Measurements from ENCODE around the gene RHOBTB1.
"Not testable (repeated sequence)": the region's sequence is repeated elsewhere in the genome, so short reads cannot be mapped to it uniquely, and the experiment has no call there.

RHOBTB1 gene

DNA sequence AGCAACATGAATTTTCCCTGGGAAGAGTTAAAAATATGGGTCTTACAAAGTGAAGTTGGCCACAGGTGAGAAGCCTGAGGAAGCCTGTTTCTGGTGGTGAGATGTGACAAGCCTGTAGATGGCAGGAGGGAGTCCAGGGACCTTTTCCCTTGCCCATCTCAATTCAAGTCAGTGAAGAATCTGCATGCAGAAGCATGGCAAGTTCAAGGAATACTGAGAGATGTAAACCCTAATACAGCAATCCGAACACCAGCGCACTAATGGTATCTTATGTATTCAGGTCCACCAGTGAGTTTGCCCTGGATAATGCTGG lies 73.6 kb downstream of the RHOBTB1 start:
- no peak for DNase-seq (ENCODE audit: low read depth in 3 of 3, low spot score in 1 of 3)

DNA sequence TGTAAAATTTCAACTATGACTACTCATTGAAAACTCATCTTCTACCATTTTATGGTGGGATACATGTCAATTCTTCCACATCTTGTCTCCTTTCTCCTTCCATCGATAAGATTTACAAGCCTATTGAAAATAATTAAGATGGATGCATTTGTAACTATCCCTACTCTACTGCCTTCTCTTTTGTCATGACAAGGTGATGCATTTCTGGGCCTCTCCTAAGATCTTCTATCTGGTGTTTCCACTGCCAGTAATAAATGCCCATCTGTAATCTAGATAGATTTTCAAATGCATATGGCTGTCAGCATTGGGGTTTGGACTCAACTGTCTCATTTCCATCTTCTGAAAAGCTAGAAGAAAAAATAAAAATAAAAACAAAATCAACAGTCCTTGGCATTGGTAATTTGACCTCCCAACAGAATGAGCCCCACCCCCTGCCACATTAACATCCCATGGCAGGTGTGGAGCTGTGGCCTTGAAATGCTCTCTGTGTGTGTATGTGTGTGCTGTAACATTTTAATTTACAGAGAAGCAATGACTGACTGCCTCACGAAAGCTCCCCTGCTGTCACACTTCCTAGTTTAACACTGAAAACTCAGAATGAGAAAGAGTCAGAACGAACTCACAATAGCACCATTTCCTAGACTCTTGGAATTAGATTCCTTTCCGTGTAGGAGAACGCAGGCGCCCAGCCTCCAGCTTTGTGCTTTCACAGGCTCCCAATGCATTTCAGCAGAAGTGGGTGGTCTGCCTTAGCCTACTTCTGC lies 74.2 kb downstream of the RHOBTB1 start:
- DNase-seq (ENCODE audit: low read depth in 3 of 3, low spot score in 1 of 3) = no peak

DNA sequence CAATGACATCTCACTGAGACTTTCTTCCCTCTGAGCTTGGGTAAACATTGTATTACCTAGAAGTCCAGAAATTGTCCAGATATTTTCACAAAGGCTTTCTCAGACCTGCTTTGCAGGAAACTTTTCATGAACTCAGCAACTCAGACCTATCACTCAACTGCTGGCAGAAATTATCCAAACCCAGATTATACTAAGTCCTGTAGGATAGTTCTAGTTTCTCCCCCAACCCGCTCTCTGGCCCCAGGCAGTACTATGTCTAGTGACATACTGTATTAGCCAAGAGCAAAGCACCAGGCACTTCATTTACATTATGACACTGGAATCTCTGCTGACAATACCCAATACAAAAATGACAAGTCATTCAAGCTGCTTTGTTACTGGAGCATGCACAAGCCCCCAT lies 75.0 kb downstream of the RHOBTB1 start:
- no peak for DNase-seq (ENCODE audit: low read depth in 3 of 3, low spot score in 1 of 3)

DNA sequence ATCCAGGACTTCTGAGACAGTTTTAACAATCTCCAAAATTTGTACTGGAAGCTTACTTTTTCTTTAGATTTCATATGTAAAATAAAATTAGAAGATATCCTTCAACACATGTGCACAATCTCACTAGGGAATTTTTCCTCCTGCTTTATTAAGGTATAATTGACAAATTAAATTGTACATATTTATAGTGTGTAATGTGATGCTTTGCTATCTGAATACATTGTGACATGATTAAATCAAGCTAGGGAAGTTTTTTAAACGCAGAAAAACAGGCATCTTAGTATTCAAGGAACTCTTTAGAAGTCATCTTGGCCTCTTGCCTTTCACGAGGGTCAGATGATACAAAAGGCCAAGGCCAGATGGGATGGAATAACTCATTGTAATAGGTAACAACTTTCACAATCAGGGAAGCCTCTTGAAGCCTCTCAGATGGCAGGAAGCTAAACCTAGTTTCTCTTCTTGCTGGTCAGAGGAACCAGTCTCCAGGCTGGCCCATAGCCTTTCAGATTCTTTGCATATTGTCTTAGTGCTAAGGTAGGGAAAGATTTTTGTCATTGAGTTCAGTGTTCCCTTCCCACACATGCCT lies 78.7 kb downstream of the RHOBTB1 start:
- no peak for DNase-seq (ENCODE audit: low read depth in 3 of 3, low spot score in 1 of 3)

DNA sequence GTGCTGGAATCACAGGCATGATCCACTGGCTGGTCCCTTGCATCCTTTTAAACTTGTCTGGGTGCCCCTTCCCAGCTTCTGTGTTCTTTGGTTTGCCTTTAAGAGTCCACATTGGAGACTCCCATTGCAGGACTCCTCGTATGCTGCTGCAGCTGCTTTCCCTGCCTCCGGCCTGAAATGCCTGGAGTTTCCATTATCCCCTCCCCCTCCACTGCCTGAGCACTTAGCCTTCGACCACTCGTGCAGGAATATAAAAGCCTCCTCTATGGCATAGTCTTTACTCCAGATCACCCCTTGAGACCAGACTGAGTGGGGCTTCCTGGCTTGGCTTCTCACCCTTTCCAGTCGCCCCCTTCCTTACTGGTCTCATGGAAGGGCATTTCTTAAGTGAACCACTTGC lies 80.2 kb downstream of the RHOBTB1 start:
- no peak for DNase-seq (ENCODE audit: low read depth in 3 of 3, low spot score in 1 of 3)

DNA sequence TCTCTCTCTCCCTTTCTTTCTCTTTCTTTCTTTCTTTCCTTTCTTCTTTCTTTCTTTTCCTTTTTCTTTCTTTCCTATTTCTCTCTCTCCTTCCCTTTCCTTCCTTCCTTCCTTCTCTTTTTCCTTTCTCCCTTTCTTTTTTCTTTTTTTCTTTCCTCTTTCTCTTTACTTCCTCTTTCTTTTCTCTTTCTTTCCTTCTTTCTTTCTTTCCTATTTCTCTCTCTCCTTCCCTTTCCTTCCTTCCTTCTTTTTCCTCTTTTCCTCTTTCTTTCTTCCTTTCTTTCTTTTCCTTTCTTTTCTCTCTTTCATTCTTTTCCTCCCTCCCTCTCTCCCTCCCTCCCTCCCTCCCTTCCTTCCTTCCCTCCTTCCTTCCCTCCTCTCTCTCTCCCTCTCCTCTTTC lies 81.5 kb downstream of the RHOBTB1 start:
- no peak for DNase-seq (ENCODE audit: low read depth in 3 of 3, low spot score in 1 of 3)

DNA sequence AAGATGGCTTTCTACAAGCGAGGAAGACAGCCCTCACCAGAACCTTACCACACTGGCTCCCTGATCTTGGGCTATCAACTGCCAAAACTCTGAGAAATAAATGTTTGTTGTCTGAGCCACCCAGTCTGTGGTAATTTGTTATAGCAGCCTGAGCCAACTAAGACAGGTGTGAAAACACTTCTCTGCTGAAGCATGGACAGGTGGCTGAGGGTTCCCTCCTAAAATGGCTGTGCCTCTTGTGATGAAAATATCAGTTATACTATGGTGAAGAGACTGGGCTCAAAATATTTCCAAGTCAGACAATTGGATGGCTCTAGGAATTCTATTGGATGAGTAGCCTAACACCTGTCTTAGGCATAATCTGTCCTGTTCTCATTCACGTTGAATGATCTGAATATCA lies 87.6 kb downstream of the RHOBTB1 start:
- no peak for DNase-seq (ENCODE audit: low read depth in 3 of 3, low spot score in 1 of 3)

DNA sequence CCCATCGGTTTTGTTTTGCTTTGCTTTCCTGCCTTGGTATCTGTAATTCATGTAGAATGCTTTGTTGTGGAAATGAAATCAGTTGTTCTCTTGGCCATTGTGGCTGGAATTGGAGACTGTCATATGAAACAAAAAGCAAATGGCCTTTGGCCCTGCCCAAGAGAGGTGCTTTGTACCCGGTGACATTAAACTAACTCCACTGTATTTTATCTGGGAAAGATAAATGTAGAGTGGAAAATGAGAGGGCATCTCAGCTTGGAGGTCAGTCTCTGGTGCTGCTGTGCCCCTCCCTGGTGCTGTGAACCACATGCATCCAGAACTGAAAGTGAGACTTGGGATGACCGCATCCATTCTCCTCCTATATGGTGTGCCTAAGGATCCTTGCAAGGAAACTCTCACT lies 90.3 kb downstream of the RHOBTB1 start:
- DNase-seq (ENCODE audit: low read depth in 3 of 3, low spot score in 1 of 3) = no peak

DNA sequence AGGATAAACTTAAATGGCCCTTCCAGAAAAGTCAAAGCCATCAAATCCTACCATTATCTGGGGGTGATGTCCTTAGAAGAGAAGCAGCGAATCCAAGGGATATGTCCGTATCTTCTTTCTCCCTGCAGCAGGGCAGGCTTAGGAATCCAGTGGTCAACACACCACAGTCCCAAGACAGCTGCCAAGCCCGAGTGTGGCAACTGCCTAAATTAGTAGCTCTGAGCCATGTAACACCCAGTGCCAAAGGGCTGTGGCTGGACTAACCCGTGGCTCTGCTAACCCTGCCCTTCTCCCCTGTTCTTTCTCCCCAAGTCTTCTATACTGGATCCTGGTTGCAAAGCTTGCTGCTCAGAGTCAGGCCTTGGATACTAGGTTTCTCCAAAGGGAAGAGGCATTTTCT lies 90.9 kb downstream of the RHOBTB1 start:
- DNase-seq (ENCODE audit: low read depth in 3 of 3, low spot score in 1 of 3) = no peak

DNA sequence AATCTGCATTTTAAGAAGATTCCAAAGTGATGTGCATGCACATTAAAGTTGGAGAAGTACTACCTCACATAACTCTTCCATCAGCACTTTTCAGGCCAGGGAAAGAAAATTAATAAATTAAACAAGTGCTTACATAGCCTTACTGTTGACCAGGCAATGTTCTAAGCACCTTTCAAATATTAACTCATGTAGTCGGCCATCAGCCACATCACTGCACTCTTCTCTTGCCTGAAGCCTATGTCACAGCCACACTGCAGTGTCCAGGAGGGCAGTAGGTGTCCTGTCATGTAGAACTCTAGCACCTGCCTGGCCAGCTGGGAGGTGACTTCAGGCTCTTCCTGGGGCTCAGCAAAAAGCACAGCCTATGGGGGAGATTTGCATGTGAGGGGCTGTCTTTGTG lies 94.2 kb downstream of the RHOBTB1 start:
- DNase-seq (ENCODE audit: low read depth in 3 of 3, low spot score in 1 of 3) = no peak

DNA sequence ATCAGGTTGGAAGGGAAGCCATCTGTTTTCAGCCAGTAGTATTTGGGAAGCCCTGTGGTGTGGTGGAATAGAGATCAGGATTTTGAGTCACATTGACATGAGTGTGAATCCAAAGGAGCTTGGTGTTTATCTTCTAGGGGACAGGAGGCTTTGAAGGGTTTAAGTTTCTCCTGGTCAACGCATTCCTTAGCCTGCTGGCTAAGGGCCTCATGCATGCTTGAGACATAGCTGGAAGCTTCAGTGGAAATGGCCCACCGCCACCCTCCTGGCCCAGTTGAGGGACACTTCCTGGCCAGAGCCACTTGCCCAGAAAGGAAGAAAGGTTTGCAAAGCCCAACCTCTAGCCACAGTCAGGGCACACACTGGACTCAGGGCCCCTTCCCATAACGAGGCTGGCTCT lies 94.8 kb downstream of the RHOBTB1 start:
- no peak for DNase-seq (ENCODE audit: low read depth in 3 of 3, low spot score in 1 of 3)

DNA sequence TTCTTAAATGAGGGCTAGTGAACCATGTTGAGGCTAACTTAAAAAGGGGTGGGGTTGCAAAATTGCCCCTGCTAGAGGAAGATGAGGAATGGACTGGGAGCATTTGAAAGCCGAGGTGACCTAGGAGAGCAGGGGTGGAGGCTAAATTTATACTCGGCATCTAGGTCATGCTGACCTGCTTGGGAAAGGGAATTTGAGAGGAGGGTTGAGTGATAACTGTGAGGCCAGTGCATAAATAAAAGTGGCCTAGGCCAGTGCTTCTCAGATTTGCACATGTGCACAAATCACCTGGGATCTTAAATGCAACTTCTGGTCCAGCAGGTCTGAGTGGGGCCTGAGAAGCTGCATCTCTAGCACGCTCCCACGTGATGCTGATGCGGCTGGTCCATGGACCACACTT lies 95.3 kb downstream of the RHOBTB1 start:
- no peak for DNase-seq (ENCODE audit: low read depth in 3 of 3, low spot score in 1 of 3)

DNA sequence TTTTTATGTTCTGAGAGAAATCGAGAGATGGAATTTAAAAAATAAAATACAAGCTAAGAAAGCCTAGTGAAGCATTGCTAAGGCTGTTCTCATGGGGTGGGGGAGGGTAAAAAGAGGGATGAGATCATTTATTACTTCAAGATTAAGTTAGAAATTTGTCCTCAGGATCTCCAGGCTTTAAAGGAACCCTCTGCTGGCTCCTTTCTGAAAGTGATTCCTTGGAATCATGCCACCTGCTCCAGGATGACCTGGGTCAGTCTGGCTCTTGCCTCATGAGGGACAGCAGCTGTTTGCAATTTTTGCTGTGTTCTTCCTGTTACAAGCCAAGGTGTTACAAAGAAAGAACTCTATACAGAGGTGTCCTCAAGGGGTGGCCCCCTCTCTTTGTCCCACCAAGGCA lies 95.9 kb downstream of the RHOBTB1 start:
- DNase-seq (ENCODE audit: low read depth in 3 of 3, low spot score in 1 of 3) = no peak

DNA sequence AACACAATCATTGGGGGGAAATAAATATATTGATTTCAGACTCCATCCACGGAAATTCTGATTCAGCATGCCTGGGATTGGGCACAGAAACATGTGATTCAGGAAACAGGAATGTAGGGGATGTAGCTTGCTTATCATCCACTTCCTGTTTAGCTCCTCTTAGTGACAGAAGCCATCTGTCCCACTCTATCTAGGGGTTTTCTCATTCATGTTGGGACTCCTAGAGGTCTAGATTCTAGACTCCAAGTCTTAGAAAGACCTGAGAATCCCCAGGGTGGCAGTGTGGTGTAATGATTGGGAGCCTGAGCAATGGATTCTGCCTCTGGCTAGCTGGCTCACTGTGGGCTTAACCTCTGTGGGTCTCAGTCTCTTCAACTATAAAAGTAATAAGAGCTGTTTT lies 97.8 kb downstream of the RHOBTB1 start:
- no peak for DNase-seq (ENCODE audit: low read depth in 3 of 3, low spot score in 1 of 3)

DNA sequence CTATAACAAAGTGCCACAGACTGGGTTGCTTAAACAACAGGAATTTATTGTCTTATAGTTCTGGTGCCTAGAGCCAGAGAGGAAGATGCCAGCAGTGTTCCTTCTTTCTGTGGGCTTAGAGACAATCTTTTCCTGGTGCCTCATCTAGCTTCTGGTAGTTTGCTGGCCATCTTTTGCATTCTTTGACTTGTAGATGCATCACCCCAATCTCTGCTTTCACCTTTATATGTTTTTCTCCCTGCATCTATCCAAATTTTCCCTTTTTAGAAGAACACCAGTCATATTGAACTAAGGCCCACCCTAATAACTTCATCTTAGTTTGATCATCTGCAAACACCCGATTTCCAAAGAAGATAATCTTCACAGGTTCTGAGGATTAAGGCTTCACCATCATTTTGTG lies 98.9 kb downstream of the RHOBTB1 start:
- DNase-seq (ENCODE audit: low read depth in 3 of 3, low spot score in 1 of 3) = no peak

DNA sequence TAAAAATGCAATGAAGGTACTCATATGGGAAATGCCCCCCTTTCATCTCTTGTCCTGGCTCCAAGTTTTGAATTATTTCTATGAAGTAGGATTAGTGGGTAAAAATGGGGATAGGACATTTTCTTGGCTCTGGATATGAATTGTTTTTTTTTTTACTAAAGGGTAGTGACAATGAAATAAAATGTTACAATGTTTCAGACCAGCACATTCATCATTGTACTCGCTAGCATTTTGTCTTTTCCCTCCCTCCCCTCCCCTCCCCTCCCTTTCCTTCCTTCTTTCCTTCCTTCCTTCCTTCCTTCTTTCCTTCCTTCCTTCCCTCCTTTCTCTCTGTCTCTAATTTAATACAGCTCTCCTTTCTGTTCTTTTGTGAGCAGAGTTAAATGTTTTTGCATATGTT lies 101.3 kb downstream of the RHOBTB1 start:
- no peak for DNase-seq (ENCODE audit: low read depth in 3 of 3, low spot score in 1 of 3)

DNA sequence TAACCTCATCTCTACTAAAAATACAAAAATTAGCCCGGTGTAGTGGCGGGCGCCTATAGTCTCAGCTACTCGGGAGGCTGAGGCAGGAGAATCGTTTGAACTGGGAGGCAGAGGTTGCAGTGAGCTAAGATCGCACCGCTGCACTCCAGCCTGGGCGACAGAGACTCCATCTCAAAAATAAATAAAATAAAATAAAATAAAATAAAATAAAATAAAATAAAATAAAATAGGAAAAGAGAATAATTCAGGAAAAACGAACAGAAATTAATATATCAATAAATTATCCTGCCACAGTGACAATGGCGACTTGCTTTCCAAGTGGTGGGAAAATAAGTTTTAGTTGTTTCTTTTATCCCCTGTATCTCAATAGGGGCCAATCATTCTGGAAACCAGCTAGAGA lies 102.8 kb downstream of the RHOBTB1 start:
- DNase-seq (ENCODE audit: low read depth in 3 of 3, low spot score in 1 of 3) = not testable (repeated sequence)

DNA sequence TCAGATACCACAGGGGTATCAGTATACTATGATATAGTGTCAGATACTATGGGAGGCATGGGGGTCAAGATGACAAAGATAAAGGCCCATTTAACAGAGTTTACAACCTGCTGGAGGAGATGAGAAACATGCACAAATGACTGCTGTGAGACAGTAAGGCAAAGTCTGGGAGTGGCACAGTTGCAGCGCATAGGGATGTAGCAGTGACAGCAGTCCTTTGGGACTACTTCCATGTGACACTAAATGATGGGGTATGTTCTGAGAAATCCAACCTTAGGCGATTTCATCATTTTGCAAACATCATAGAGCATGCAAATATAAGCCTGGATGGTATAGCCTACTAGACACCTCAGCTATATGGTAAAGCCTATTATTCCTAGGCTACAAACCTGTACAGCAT lies 108.9 kb downstream of the RHOBTB1 start:
- no peak for DNase-seq (ENCODE audit: low read depth in 3 of 3, low spot score in 1 of 3)

DNA sequence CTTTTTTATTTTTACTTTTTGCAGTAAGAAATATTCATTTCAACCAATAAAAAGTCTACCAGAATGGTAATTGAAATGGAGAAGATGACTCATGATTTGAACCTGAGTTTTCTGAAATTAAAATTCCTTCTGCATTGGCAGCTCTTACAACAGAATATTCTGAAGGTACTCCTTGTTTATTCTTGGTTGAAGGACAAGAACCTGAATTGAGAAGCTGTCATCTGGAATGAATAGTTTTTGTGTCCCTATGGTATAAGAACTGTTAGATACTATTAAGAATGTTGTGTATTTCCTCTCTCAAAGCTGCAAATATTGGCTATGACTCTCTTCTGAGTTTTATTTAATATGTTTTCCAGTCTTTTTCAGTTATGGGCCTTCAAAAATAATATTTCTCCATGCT lies 109.6 kb downstream of the RHOBTB1 start:
- DNase-seq (ENCODE audit: low read depth in 3 of 3, low spot score in 1 of 3) = no peak

DNA sequence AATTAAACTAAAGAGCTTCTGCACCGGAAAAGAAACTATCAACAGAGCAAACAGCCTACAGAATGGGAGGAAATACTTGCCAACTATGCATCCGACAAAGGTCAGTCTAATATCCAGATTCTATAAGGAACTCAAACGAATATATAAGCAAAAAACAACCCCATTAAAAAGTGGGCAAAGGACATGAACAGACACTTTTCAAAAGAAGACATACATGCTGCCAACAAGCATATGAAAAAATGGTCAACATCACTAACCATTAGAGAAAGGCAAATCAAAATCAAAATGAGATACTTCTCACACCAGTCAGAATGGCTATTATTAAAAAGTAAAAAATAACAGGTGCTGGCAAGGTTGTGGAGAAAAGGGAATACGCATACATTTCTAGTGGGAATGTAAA lies 111.8 kb downstream of the RHOBTB1 start:
- not testable (repeated sequence) for DNase-seq (ENCODE audit: low read depth in 3 of 3, low spot score in 1 of 3)

DNA sequence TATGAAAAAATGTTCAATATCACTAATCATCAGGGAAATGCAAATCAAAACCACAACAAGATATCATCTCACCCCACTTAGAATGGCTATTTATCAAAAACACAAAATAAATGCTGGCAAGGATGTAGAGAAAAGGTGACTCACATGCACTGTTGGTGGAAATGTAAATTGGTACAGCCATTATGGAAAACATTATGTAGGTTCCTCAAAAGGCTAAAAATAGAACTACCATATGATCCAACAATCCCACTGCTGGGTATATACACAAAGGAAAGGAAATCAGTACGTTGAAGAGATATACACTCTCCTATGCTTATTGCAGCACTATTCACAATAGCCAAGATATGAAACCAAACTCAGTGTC lies 115.5 kb downstream of the RHOBTB1 start:
- DNase-seq (ENCODE audit: low read depth in 3 of 3, low spot score in 1 of 3) = no peak

DNA sequence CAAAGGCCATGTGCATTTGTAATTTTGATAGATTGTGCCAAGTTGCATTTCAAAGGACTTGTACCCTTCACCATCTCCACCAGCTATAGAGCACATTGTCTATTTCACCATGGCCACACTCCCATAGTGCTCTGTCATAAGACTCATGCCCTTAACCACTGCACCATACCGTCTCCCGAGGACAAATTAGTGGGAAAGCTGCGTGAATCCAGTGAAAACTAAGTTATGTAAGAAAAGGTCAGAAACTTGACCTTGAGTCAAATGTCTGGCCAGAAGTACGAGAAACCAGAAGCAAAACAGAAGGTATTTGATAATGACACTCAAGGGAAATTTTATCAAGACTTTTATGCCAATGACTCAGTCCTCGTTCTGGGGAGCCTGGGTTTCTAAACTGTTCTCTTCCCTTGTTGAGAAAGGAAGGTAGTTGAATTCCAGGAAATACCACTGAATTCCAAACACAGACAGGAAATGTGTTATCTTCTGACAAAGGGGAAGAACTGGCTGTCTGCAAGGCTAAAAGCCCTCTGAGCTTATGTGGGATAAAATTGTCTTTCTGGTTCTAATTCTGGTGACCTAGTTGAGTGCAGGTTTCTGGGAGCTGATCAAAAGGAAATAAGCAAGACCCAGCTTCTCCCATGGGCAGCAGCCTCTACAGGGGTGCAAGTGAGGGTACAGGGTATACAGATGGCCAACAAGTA lies 116.0 kb downstream of the RHOBTB1 start:
- no peak for DNase-seq (ENCODE audit: low read depth in 3 of 3, low spot score in 1 of 3)

DNA sequence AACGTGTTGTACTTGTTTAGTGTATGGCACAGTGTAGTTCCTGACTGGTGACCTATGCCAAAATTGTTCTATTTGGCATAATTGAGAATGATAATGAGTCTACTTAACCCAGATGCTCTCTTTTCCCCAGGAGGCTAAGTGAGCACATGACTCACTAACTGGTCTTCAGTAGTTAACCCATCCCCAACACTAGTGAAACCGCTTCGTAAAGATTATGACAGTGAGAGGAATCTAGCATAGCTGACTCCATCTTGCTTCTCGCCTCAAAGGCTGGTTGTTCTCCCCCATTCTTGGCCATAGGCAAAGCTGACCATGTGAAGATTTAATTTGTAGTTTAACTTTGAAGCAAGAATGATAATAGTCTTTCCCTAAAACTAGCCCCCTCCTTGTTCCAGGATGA lies 118.5 kb downstream of the RHOBTB1 start:
- no peak for DNase-seq (ENCODE audit: low read depth in 3 of 3, low spot score in 1 of 3)

Measured in stimulated activated CD4-positive, alpha-beta T cell treated with anti-CD3 and anti-CD28 coated beads, TNF-alpha, amount 100 ng/mL, for 1 hour (primary cell).